K562 (cell line): ENCODE results near the gene RAB26.

Source experiments
- BMI1 ChIP-seq: fragments of 150-350 bp; IDR thresholded peaks from 2 replicates; pipeline ENCODE4 v1.6.1; 2014; ENCODE audit warnings: low read length
- EGR1 ChIP-seq: fragments of 450-650 bp; conservative IDR thresholded peaks from 2 replicates; pipeline ENCODE4 v1.6.1; 2017; ENCODE audit warnings: mild to moderate bottlenecking
- EP300 ChIP-seq: IDR thresholded peaks from 2 replicates; pipeline ENCODE4 v1.6.1; 2012; ENCODE audit warnings: low read length, improper control_type of control experiment
- ETS1 ChIP-seq: conservative IDR thresholded peaks from 2 replicates; pipeline ENCODE4 v1.6.1; 2011; ENCODE audit warnings: low read depth, mild to moderate bottlenecking, low read length; ENCODE audit not compliant: control insufficient read depth
- POLR2AphosphoS5 ChIP-seq: IDR thresholded peaks from 2 replicates; pipeline ENCODE4 v1.6.1; 2011; ENCODE audit warnings: mild to moderate bottlenecking, low read depth, low read length, moderate library complexity; ENCODE audit not compliant: control insufficient read depth, insufficient read depth
- RAD21 ChIP-seq, 2 experiments: fragments of 250-450 bp in 1 of 2; fragments of 450-650 bp in 1 of 2; sonication (Bioruptor Pico) in 1 of 2; formaldehyde crosslinking in 1 of 2; IDR thresholded peaks in 1 of 2; conservative IDR thresholded peaks in 1 of 2; 2 replicates each; pipeline versions ENCODE4 v1.4.0 to v1.8.0; 2020 to 2022; ENCODE audit warnings: mild to moderate bottlenecking in 2 of 2, moderate library complexity in 1 of 2
- STAT5A ChIP-seq: IDR thresholded peaks from 2 replicates; pipeline ENCODE4 v1.6.1; 2012; ENCODE audit warnings: low read length, inconsistent platforms, borderline replicate concordance
- TBP ChIP-seq: optimal IDR thresholded peaks from 2 replicates; pipeline ENCODE3; 2011; ENCODE audit warnings: low read depth, low read length, improper control_type of control experiment
- ZKSCAN8 ChIP-seq: fragments of 200-800 bp; sonication (Bioruptor generic); IDR thresholded peaks from 2 replicates; pipeline ENCODE4 v1.6.1; 2016; ENCODE audit warnings: missing genetic modification characterization, missing compliant biosample characterization
- ZNF146 ChIP-seq: IDR thresholded peaks from one replicate; pipeline ENCODE4 v1.6.1; 2018; ENCODE audit warnings: missing compliant biosample characterization; ENCODE audit not compliant: unreplicated experiment
- ZNF707 ChIP-seq: fragments of 250-450 bp; sonication (Bioruptor Pico); conservative IDR thresholded peaks from 2 replicates; pipeline ENCODE4 v1.8.0; 2022; ENCODE audit warnings: inconsistent platforms, mild to moderate bottlenecking, moderate library complexity
- TF ChIP-seq, protein P1 (sequence below), 3 experiments: IDR thresholded peaks in 2 of 3; conservative IDR thresholded peaks in 1 of 3; 2 replicates each; pipeline ENCODE4 v1.5.1; 2011 to 2012; ENCODE audit warnings: low read length in 3 of 3, mild to moderate bottlenecking in 3 of 3, control low read depth in 2 of 3, improper control_type of control experiment in 1 of 3, inconsistent platforms in 1 of 3, low read depth in 1 of 3, mixed read lengths in 1 of 3, moderate library complexity in 1 of 3; ENCODE audit not compliant: insufficient read depth in 2 of 3
- TF ChIP-seq, protein P2 (sequence below): sonication (generic); formaldehyde crosslinking; IDR thresholded peaks from 2 replicates; pipeline ENCODE4 v1.8.0; 2022; ENCODE audit warnings: mild to moderate bottlenecking, missing genetic modification reagents

DNA sequence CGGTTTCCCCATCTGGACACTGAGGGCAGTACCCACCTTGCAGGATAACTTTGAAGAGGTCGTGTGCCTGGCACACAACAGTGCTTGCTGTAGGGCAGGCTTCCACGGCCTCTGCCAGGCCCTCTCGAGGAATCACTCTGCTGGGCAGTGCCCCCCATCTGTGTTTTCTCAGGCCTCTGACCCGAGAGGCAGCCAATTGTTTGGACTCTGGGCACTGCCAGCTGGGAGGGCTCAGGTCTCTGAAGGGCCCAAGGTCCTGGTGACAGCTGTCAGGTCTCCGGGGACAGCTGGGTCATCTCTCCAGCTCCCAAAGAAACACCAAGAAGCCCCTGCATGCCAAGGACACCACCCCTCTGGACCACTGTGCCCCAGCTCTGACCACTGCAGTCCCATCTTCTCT lies 1.0 kb upstream of the RAB26 start:
- TF ChIP-seq, protein P1, sequence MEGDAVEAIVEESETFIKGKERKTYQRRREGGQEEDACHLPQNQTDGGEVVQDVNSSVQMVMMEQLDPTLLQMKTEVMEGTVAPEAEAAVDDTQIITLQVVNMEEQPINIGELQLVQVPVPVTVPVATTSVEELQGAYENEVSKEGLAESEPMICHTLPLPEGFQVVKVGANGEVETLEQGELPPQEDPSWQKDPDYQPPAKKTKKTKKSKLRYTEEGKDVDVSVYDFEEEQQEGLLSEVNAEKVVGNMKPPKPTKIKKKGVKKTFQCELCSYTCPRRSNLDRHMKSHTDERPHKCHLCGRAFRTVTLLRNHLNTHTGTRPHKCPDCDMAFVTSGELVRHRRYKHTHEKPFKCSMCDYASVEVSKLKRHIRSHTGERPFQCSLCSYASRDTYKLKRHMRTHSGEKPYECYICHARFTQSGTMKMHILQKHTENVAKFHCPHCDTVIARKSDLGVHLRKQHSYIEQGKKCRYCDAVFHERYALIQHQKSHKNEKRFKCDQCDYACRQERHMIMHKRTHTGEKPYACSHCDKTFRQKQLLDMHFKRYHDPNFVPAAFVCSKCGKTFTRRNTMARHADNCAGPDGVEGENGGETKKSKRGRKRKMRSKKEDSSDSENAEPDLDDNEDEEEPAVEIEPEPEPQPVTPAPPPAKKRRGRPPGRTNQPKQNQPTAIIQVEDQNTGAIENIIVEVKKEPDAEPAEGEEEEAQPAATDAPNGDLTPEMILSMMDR (IDR thresholded peaks at IDR 0.05 in 2 of 3, conservative IDR thresholded peaks at IDR 0.05 in 1 of 3; ENCODE audit: insufficient read depth in 2 of 3, low read depth in 1 of 3, low read length in 3 of 3), result no peak
- TF ChIP-seq, protein P2, sequence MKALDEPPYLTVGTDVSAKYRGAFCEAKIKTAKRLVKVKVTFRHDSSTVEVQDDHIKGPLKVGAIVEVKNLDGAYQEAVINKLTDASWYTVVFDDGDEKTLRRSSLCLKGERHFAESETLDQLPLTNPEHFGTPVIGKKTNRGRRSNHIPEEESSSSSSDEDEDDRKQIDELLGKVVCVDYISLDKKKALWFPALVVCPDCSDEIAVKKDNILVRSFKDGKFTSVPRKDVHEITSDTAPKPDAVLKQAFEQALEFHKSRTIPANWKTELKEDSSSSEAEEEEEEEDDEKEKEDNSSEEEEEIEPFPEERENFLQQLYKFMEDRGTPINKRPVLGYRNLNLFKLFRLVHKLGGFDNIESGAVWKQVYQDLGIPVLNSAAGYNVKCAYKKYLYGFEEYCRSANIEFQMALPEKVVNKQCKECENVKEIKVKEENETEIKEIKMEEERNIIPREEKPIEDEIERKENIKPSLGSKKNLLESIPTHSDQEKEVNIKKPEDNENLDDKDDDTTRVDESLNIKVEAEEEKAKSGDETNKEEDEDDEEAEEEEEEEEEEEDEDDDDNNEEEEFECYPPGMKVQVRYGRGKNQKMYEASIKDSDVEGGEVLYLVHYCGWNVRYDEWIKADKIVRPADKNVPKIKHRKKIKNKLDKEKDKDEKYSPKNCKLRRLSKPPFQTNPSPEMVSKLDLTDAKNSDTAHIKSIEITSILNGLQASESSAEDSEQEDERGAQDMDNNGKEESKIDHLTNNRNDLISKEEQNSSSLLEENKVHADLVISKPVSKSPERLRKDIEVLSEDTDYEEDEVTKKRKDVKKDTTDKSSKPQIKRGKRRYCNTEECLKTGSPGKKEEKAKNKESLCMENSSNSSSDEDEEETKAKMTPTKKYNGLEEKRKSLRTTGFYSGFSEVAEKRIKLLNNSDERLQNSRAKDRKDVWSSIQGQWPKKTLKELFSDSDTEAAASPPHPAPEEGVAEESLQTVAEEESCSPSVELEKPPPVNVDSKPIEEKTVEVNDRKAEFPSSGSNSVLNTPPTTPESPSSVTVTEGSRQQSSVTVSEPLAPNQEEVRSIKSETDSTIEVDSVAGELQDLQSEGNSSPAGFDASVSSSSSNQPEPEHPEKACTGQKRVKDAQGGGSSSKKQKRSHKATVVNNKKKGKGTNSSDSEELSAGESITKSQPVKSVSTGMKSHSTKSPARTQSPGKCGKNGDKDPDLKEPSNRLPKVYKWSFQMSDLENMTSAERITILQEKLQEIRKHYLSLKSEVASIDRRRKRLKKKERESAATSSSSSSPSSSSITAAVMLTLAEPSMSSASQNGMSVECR (CRISPR knock-in tag), result no peak
- TF ChIP-seq EGR1 (no peak), EP300 (no peak), BMI1 (no peak), ZNF707 (no peak), RAD21 (CRISPR knock-in tag; conservative IDR thresholded peaks at IDR 0.05 in 1 of 2, IDR thresholded peaks at IDR 0.05 in 1 of 2) (no peak), TBP (no peak), STAT5A (no peak), POLR2AphosphoS5 (no peak), ZKSCAN8 (CRISPR knock-in tag) (no peak), ZNF146 (CRISPR knock-in tag) (no peak), ETS1 (no peak)
